Measurements from ENCODE around the gene BICDL2. TPM values are rescaled to one million over a fixed set of nuclear protein-coding genes. Genes with fewer than 3 reads are reported as not detected.
"Not testable (repeated sequence)": the region's sequence is repeated elsewhere in the genome, so short reads cannot be mapped to it uniquely, and the experiment has no call there.

BICDL2 gene
- polyA plus RNA-seq, 1 donor: not detected

- peak; percentile 79 for DNase-seq (ENCODE audit: low read depth)
Observed at GRCh38 chr16:3065069-3065741, 28.5 kb upstream of the BICDL2 start, which contains the start of gene IL32. IL32 (plus strand) TSS chr16:3065640; CDS start chr16:3065812, 172 bp downstream.

- no peak for DNase-seq (ENCODE audit: low read depth)
Observed at GRCh38 chr16:3063625-3064386, 27.1 kb upstream of the BICDL2 start.

DNA sequence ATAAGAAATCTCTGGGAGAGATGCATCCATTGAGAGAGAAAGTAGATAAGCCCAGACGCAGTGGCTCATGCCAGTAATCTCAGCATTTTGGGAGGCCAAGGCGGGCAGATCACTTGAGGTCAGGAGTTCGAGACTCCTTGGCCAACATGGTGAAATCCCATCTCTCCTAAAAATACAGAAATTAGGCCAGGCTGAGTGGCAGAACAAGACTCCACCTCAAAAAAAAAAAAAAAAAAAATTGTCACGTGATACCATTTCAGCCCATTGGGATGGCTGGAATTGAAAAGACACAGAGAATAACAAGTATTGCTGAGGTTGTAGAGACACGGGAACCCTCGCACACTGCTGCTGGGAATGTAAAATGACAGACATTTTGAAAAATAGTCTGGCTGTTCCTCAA is 25.8 kb upstream of the BICDL2 start:
- DNase-seq (ENCODE audit: low read depth): no peak

GRCh38 chr16:3060339-3061127 is 23.8 kb upstream of the BICDL2 start:
- no peak for DNase-seq (ENCODE audit: low read depth)

GRCh38 chr16:3059723-3060242 is 23.0 kb upstream of the BICDL2 start:
- DNase-seq (ENCODE audit: low read depth): no peak

- peak; percentile 41 for DNase-seq (ENCODE audit: low read depth)
Observed at GRCh38 chr16:3059041-3059722, 22.4 kb upstream of the BICDL2 start.

DNA sequence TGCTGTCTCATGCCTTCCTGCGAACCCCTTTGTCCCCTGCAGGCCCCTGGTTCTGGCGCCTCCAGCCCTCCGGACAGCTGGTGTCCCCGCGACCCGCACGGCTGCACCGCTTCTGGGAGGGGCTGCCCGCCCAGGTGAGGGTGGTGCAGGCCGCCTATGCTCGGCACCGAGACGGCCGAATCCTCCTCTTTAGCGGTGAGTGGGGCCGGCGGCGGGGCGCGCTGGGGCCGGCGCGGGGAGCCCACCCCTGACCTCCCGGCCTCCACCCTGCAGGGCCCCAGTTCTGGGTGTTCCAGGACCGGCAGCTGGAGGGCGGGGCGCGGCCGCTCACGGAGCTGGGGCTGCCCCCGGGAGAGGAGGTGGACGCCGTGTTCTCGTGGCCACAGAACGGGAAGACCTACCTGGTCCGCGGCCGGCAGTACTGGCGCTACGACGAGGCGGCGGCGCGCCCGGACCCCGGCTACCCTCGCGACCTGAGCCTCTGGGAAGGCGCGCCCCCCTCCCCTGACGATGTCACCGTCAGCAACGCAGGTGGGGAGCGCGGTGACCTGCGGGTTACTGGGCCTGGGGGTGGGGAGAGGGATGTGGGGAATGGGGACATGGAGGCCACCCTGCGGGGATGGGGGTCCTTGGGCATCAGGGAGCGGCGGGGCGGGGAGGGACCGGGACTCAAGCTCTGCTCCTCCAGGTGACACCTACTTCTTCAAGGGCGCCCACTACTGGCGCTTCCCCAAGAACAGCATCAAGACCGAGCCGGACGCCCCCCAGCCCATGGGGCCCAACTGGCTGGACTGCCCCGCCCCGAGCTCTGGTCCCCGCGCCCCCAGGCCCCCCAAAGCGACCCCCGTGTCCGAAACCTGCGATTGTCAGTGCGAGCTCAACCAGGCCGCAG is 21.6 kb upstream of the BICDL2 start:
- no peak for DNase-seq (ENCODE audit: low read depth)

DNA sequence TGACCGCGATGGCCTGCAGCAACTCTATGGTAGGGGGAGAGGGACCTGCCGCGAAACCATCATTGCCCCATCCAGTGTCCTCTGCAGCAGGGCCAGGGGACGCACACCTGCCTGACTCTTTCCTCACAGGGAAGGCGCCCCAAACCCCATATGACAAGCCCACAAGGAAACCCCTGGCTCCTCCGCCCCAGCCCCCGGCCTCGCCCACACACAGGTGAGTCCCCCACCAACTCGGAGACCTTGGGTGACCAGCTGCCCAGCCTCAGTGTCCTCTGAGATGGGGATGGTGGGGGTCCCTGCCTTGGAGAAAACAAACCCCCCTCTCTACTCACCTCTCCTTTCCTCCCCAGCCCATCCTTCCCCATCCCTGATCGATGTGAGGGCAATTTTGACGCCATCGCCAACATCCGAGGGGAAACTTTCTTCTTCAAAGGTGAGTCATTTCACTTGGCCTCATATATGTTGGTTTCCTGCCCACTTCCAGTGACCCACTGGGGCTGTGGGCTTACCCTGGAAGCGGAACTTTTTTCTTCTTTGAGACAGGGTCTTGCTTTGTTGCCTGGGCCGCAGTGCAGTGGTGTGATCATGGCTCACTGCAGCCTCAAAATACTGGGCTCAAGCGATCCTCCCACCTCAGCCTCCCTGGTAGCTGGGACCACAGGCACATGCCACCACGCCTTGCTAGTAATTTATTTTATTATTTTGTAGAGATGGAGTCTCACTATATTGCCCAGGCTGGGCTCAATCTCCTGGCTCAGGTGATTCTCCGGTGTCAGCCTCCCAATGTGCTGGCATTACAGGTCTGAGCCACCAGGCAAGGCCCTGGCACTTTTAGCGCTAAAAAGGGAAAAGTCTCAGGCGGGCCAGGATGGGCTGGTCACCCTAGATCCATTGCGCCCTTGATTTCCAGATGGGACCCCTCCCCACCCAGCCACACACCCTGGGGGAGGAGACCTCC is 20.7 kb upstream of the BICDL2 start:
- no peak for DNase-seq (ENCODE audit: low read depth)

DNA sequence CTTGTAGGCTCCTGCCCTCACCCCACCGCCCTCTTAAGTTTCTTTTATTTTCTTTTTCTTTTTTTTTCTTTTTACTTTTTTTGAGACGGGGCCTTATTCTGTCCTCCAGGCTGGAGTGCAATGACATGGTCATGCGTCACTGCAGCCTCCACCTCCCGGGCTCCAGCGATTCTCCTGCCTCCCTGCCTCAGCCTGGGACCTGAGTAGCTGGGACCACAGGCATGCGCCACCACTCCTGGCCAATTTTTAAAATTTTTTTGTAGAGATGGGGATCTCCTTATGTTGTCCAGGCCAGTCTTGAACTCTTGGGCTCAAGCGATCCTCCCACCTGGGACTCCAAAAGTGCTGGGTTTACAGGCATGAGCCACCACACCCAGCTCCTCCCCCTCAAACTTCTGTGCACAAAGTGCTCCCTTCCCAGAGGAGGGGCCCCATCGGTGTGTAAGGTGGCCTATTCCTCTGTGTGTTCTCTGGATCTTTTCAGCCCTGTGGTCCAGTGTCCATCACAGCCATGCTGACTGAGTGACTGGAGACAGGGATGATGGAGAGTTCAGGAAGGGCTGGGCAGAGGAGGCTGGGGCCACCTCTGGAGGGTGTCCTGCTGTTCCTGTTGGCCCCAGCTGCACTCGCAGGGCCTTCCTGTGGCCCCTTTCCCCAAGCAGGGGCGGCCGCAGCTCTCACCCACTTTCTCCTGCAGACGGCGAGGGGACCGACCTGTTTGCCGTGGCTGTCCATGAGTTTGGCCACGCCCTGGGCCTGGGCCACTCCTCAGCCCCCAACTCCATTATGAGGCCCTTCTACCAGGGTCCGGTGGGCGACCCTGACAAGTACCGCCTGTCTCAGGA is 19.8 kb upstream of the BICDL2 start:
- DNase-seq (ENCODE audit: low read depth): no peak

- DNase-seq (ENCODE audit: low read depth): not testable (repeated sequence)
Observed at GRCh38 chr16:3055734-3056115, 19.0 kb upstream of the BICDL2 start.

GRCh38 chr16:3054965-3055733 is 18.4 kb upstream of the BICDL2 start:
- DNase-seq (ENCODE audit: low read depth): no peak

GRCh38 chr16:3053330-3053710 is 16.6 kb upstream of the BICDL2 start:
- not testable (repeated sequence) for DNase-seq (ENCODE audit: low read depth)

DNA sequence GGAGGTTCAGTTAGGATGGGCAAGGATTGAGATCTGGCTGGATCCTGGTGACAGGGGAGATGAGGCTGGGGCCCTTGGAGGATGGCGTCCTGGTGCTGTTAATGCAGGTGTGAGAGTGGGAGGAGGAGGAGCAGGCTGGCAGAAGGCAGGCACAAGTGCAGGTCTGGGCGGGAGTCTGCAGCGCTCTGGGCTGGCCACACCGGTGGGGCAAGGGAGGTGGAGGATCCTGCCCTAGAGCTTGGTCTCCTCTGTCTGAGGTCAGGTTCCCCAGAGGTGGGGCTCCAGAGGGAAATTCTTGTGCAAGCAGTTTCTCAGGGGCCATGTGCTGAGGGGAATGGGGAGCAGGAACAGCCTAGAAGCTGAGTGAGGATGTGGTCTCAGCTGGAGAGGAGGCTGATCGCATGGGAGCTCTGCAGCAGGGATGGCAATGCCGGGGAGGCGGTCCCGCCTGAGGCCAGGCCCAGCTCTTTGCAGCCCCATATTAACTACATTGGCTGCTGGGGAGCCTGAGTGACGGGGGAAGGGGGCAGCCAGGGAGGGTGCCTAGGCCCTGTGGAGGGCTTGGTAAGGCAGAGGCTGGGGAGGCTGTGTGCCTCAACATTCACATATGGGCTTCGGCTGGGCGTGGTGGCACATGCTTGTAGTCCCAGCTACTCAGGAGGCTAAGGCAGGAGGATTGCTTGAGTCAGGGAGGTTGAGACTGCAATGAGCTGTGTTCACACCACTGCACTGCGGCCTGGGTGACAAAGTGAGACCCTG is 16.0 kb upstream of the BICDL2 start:
- not testable (repeated sequence) for DNase-seq (ENCODE audit: low read depth)

- DNase-seq (ENCODE audit: low read depth): no peak
Observed at GRCh38 chr16:3051494-3051893, 14.8 kb upstream of the BICDL2 start.

GRCh38 chr16:3051009-3051408 is 14.3 kb upstream of the BICDL2 start:
- no peak for DNase-seq (ENCODE audit: low read depth)

DNA sequence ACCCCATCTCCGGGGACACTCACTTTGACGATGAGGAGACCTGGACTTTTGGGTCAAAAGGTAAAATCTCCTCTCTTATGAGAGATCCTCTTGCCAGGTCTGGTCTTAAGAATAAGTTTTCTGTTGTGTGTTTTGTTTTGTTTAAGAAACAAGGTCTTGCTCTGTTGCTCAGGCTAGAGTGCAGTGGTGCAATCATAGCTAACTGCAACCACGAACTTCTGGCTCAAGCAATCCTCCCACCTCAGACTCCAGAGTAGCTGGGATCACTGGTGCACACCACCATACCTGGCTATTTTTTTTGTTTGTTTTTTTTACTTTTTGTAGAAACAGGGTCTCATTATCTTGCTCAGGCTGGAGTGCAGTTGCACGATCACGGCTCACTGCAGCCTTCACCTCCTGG is 13.7 kb upstream of the BICDL2 start:
- DNase-seq (ENCODE audit: low read depth): no peak

GRCh38 chr16:3049921-3050481 is 13.3 kb upstream of the BICDL2 start:
- DNase-seq (ENCODE audit: low read depth): no peak
